Stimulated activated naive CD4-positive, alpha-beta T cell (primary cell): ENCODE results near the gene AGBL2.

Source experiments
- DNase-seq, 6 experiments: peaks; one replicate each; lab custom pipeline; 2025; lab: John Stamatoyannopoulos, UW

The AGBL2 gene

DNA sequence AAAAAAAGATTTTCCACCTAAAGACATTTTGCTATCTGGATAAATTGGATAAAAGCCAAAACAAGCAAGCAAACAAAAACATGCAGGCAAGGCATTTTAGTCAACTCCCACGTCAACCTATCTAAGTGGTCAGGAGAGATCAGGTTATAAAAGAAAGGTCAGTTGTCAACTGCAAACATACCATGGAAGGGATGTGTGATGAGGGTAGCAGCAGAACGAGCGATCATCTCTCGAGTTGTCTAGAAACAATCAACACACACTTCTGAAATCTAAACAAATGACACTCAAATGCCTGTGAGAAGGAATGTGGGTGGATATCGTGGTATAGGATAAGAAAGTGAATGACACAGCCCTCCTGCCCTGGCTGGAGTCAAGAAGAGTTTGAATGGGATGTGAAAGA, 83.7 kb downstream of the AGBL2 start:
- DNase-seq = no peak

DNA sequence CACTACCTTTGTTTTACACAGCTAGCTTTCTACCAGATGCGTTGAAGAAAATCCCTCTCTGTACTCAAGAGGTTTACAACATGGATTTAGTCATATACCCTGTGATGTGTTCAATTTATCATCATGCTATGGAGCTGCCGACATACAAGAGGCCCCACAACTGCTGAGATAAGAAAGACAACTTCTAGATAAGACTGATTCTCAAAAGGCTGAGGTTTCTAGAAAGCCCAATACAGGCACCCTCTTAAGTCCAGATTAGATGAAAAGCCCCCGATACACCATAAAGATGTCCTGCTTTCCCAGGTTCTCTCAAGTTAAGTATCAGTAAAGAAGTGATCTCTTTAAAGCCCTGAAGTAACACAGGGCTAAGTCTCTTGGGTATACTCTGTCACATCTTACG, 87.1 kb downstream of the AGBL2 start:
- no peak for DNase-seq

- DNase-seq = no peak
These were observed 88.9 kb downstream of the AGBL2 start for GRCh38 chr11:47626234-47626633.

- no peak for DNase-seq
These were observed 94.3 kb downstream of the AGBL2 start for GRCh38 chr11:47620836-47621378.

- no peak for DNase-seq
These were observed 97.8 kb downstream of the AGBL2 start for GRCh38 chr11:47617417-47617809.

DNA sequence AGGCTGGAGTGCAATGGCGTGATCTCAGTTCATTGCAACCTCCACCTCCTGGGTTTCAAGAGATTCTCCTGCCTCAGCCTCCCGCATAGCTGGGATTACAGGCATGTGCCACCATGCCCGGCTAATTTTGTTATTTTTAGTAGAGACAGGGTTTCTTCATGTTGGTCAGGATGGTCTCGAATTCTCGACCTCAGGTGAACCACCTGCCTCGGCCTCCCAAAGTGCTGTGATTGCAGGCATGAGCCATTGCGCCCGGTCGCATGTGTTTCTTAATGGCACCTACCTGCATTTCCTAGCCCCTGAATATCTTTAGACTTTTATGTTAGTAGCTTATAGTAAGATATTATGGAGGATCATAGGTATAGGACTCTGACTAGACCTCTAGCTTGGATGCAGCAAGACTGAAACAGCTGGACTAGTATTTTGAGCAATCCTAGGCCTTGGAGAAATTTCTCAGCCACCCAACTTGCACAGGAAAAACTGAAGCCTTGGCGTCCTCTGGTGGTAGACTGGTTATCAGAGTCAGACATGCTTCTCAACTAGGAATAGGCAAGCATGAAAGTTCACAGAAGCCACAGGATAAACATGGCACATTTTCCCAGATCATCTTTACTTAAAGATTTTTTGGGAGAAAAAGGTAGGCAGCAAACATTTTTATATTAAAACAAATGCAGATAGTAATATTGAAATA, 98.3 kb downstream of the AGBL2 start:
- DNase-seq = no peak

DNA sequence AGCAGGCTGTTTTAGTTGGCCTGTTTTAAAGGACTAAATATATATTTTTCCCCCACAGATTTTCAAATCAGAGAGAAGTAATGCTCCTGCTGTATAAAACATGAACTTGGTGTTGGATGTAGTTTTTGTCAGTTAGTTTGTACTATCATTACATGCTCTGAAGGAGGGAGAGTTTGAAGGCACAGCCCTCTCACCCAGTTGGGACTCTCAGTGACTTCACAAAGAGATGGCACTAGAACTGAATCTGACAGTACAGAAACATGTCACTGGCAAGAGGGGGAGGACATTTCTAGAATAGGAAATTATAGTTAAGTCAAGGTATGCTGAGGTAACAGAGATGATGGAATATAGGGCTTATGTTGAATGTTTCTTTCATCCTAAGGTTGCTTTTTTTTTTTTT, 99.9 kb downstream of the AGBL2 start:
- no peak for DNase-seq

GRCh38 chr11:47611348-47611794, 103.8 kb downstream of the AGBL2 start:
- no peak for DNase-seq

DNA sequence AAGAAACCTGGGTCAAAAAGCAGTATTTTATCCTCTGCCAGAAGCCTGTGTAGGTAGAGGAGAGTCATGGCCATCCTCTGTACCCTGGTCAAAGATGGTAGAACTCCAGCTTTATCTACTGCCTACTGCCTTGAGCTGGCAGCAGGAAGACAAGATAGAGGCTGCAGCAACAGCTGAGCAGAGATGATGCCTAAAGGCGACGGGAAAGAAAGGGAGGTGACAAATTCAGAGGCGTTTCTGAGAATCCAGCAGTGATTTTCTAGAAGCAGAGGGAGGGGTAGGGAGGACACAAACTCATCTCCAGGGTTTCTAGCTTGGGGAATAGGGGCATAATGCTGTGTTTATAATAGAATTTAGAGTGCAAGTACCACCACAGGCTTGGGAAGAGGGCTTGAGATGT, 105.5 kb downstream of the AGBL2 start:
- DNase-seq = no peak
